Mucosa of stomach (tissue), 1 donor: ENCODE results near the gene PPP1R14C.
"Not testable (repeated sequence)": the region's sequence is repeated elsewhere in the genome, so short reads cannot be mapped to it uniquely, and the experiment has no call there.

Experiments
- H3K27me3 ChIP-seq: one replicate; pipeline ENCODE4 v1.7.0; 2013; ENCODE audit warnings: mild to moderate bottlenecking, low read length; ENCODE audit not compliant: control insufficient read depth, insufficient read depth
- H3K36me3 ChIP-seq: one replicate; pipeline ENCODE4 v1.7.0; 2013; ENCODE audit warnings: low read length; ENCODE audit not compliant: control insufficient read depth, insufficient read depth
- H3K4me1 ChIP-seq: one replicate; pipeline ENCODE4 v1.7.0; 2013; ENCODE audit warnings: mild to moderate bottlenecking, low read length; ENCODE audit not compliant: control insufficient read depth, insufficient read depth
- H3K4me3 ChIP-seq: one replicate; pipeline ENCODE4 v1.7.0; 2013; ENCODE audit warnings: low read length
- H3K9ac ChIP-seq: one replicate; pipeline ENCODE4 v1.7.0; 2013; ENCODE audit warnings: mild to moderate bottlenecking, low read length, moderate library complexity
- H3K9me3 ChIP-seq: one replicate; pipeline ENCODE4 v1.7.0; 2013; ENCODE audit warnings: mild to moderate bottlenecking, low read length, moderate library complexity; ENCODE audit not compliant: control insufficient read depth
- donor health status: Pancreatic carcinoma.

PPP1R14C gene

GRCh38 chr6:150176659-150177058, 33.8 kb downstream of the PPP1R14C start:
- Histone ChIP-seq H3K4me3 (no peak overlapping the region), H3K4me1 (peaks cover 13% of the 10 kb centered on the region), H3K36me3 (no peaks in the 10 kb centered on the region), H3K27me3 (no peaks in the 10 kb centered on the region), H3K9me3 (no peaks in the 10 kb centered on the region), H3K9ac (no peak overlapping the region)

GRCh38 chr6:150177259-150177951, 34.6 kb downstream of the PPP1R14C start:
- no peak overlapping the region for H3K9ac ChIP-seq
- H3K9me3 ChIP-seq = no peaks in the 10 kb centered on the region
- H3K4me1 ChIP-seq = peaks cover 13% of the 10 kb centered on the region
- no peaks in the 10 kb centered on the region for H3K27me3 ChIP-seq
- no peak overlapping the region for H3K4me3 ChIP-seq
- H3K36me3 ChIP-seq = no peaks in the 10 kb centered on the region

- no peak overlapping the region for H3K9ac ChIP-seq
- no peaks in the 10 kb centered on the region for H3K9me3 ChIP-seq
- no peak overlapping the region for H3K4me3 ChIP-seq
- peaks cover 13% of the 10 kb centered on the region for H3K4me1 ChIP-seq
- no peaks in the 10 kb centered on the region for H3K36me3 ChIP-seq
- no peaks in the 10 kb centered on the region for H3K27me3 ChIP-seq
Observed at GRCh38 chr6:150177952-150178520, 35.2 kb downstream of the PPP1R14C start.

- Histone ChIP-seq H3K9me3 (no peaks in the 10 kb centered on the region), H3K4me3 (no peak overlapping the region), H3K27me3 (no peaks in the 10 kb centered on the region), H3K36me3 (no peaks in the 10 kb centered on the region), H3K9ac (no peak overlapping the region), H3K4me1 (peaks cover 13% of the 10 kb centered on the region)
Observed at GRCh38 chr6:150179030-150179429, 36.2 kb downstream of the PPP1R14C start.

- H3K9me3 ChIP-seq, H3K27me3 ChIP-seq, H3K4me3 ChIP-seq, H3K36me3 ChIP-seq, H3K9ac ChIP-seq: not testable (repeated sequence)
- peaks cover 13% of the 10 kb centered on the region for H3K4me1 ChIP-seq
Observed at GRCh38 chr6:150179907-150180424, 37.1 kb downstream of the PPP1R14C start.

- H3K4me1 ChIP-seq = peaks cover 16% of the 10 kb centered on the region
- no peaks in the 10 kb centered on the region for H3K36me3 ChIP-seq
- H3K4me3 ChIP-seq = no peak overlapping the region
- H3K9me3 ChIP-seq = no peaks in the 10 kb centered on the region
- no peaks in the 10 kb centered on the region for H3K27me3 ChIP-seq
- no peak overlapping the region for H3K9ac ChIP-seq
Observed at GRCh38 chr6:150180517-150180916, 37.7 kb downstream of the PPP1R14C start.

- no peak overlapping the region for H3K4me3 ChIP-seq
- peaks cover 5% of the 10 kb centered on the region for H3K4me1 ChIP-seq
- no peak overlapping the region for H3K9ac ChIP-seq
- H3K9me3 ChIP-seq = no peaks in the 10 kb centered on the region
- no peaks in the 10 kb centered on the region for H3K36me3 ChIP-seq
- no peaks in the 10 kb centered on the region for H3K27me3 ChIP-seq
Observed at GRCh38 chr6:150182460-150183078, 39.7 kb downstream of the PPP1R14C start.

GRCh38 chr6:150183105-150183504, 40.3 kb downstream of the PPP1R14C start:
- peaks cover 5% of the 10 kb centered on the region for H3K4me1 ChIP-seq
- H3K27me3 ChIP-seq = no peaks in the 10 kb centered on the region
- H3K4me3 ChIP-seq = no peak overlapping the region
- H3K9ac ChIP-seq = no peak overlapping the region
- no peaks in the 10 kb centered on the region for H3K9me3 ChIP-seq
- H3K36me3 ChIP-seq = no peaks in the 10 kb centered on the region

- Histone ChIP-seq H3K27me3 (no peaks in the 10 kb centered on the region), H3K36me3 (no peaks in the 10 kb centered on the region), H3K4me1 (peaks cover 5% of the 10 kb centered on the region), H3K4me3 (no peak overlapping the region), H3K9ac (no peak overlapping the region), H3K9me3 (no peaks in the 10 kb centered on the region)
Observed at GRCh38 chr6:150183966-150184365, 41.1 kb downstream of the PPP1R14C start.

GRCh38 chr6:150184850-150185731, 42.2 kb downstream of the PPP1R14C start:
- Histone ChIP-seq H3K4me3 (no peak overlapping the region), H3K9ac (no peak overlapping the region), H3K27me3 (no peaks in the 10 kb centered on the region), H3K4me1 (peaks cover 5% of the 10 kb centered on the region), H3K36me3 (no peaks in the 10 kb centered on the region), H3K9me3 (no peaks in the 10 kb centered on the region)

GRCh38 chr6:150185732-150186117, 42.9 kb downstream of the PPP1R14C start:
- Histone ChIP-seq H3K4me3 (no peak overlapping the region), H3K4me1 (peaks cover 5% of the 10 kb centered on the region), H3K36me3 (no peaks in the 10 kb centered on the region), H3K9ac (no peak overlapping the region), H3K9me3 (no peaks in the 10 kb centered on the region), H3K27me3 (no peaks in the 10 kb centered on the region)
